Measurements from ENCODE around the gene SNED1. TPM values are rescaled to one million over a fixed set of nuclear protein-coding genes. Genes with fewer than 3 reads are reported as not detected.
"Not testable (repeated sequence)": the region's sequence is repeated elsewhere in the genome, so short reads cannot be mapped to it uniquely, and the experiment has no call there.

SNED1 gene
- polyA plus RNA-seq, 4 donors = 0.45 to 6.0 (median 3.4) TPM

DNA sequence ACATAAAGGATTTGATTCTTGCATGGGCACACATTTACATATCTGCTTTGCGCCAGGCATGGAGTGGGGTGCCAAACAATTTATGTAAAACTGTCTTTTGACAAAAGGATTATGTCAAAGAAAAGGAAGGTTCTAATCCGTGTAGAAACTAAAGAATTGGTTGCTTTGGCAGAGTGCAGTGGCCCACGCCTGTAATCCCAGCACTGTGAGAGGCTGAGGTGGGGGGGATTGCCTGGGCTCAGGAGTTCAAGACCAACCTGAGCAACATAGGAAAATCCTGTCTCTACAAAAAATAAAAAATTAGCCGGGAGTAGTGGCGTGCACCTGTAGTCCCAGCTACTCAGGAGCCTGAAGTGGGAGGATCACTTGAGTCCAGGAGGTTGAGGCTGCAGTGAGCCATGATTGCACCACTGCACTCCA lies 104.8 kb downstream of the SNED1 start:
- peak overlapping the region; percentile 41 to 93 (median 87) for H3K27ac ChIP-seq (ENCODE audit: low read depth in 1 of 3, low read length in 2 of 3)
- H3K4me1 ChIP-seq (ENCODE audit: control insufficient read depth in 3 of 3, insufficient read depth in 2 of 3, low read depth in 1 of 3, low read length in 2 of 3) = peaks cover 0 to 14% (median 0%) of the 10 kb centered on the region in 3 donors
- DNase-seq (no peak), FAIRE-seq (no peak)
- H3K9me3 ChIP-seq (ENCODE audit: control insufficient read depth in 2 of 2, insufficient read depth in 1 of 2, low read depth in 1 of 2, low read length in 1 of 2) = no peaks in the 10 kb centered on the region
- peak overlapping the region in 2 of 3 donors; percentile 71 to 75 for H3K4me3 ChIP-seq (ENCODE audit: low read depth in 1 of 3, low read length in 3 of 3)
- H3K36me3 ChIP-seq (ENCODE audit: control insufficient read depth in 3 of 3, insufficient read depth in 2 of 3, low read depth in 1 of 3, low read length in 3 of 3) = peaks cover 0 to 29% (median 3%) of the 10 kb centered on the region in 3 donors
- H3K27me3 ChIP-seq (ENCODE audit: control insufficient read depth in 3 of 3, insufficient read depth in 3 of 3, low read length in 3 of 3) = no peaks in the 10 kb centered on the region
- 8 to 33% (median 18%) methylated on average over 5 of the region's 5 CpGs for WGBS, 3 donors

GRCh38 chr2:241104611-241105010 lies 106.2 kb downstream of the SNED1 start:
- not testable (repeated sequence) for H3K27me3 ChIP-seq (ENCODE audit: control insufficient read depth in 3 of 3, insufficient read depth in 3 of 3, low read length in 3 of 3); DNase-seq; FAIRE-seq; H3K4me3 ChIP-seq (ENCODE audit: low read depth in 1 of 3, low read length in 3 of 3); H3K9me3 ChIP-seq (ENCODE audit: control insufficient read depth in 2 of 2, insufficient read depth in 1 of 2, low read depth in 1 of 2, low read length in 1 of 2); H3K27ac ChIP-seq (ENCODE audit: low read depth in 1 of 3, low read length in 2 of 3)
- WGBS, 3 donors = 94 to 96% (median 95%) methylated on average over 10 of the region's 10 CpGs
- peaks cover 0 to 22% (median 0%) of the 10 kb centered on the region in 3 donors for H3K36me3 ChIP-seq (ENCODE audit: control insufficient read depth in 3 of 3, insufficient read depth in 2 of 3, low read depth in 1 of 3, low read length in 3 of 3)
- H3K4me1 ChIP-seq (ENCODE audit: control insufficient read depth in 3 of 3, insufficient read depth in 2 of 3, low read depth in 1 of 3, low read length in 2 of 3) = peaks cover 0 to 14% (median 0%) of the 10 kb centered on the region in 3 donors

- DNase-seq = no peak
- no peak for FAIRE-seq
- no peaks in the 10 kb centered on the region for H3K27me3 ChIP-seq (ENCODE audit: control insufficient read depth in 3 of 3, insufficient read depth in 3 of 3, low read length in 3 of 3)
- H3K27ac ChIP-seq (ENCODE audit: low read depth in 1 of 3, low read length in 2 of 3) = no peak overlapping the region
- H3K9me3 ChIP-seq (ENCODE audit: control insufficient read depth in 2 of 2, insufficient read depth in 1 of 2, low read depth in 1 of 2, low read length in 1 of 2) = no peaks in the 10 kb centered on the region
- WGBS, 3 donors = 61 to 77% (median 71%) methylated on average over 3 of the region's 3 CpGs
- peaks cover 0 to 21% (median 0%) of the 10 kb centered on the region in 3 donors for H3K36me3 ChIP-seq (ENCODE audit: control insufficient read depth in 3 of 3, insufficient read depth in 2 of 3, low read depth in 1 of 3, low read length in 3 of 3)
- H3K4me3 ChIP-seq (ENCODE audit: low read depth in 1 of 3, low read length in 3 of 3) = no peak overlapping the region
- peaks cover 0 to 13% (median 0%) of the 10 kb centered on the region in 3 donors for H3K4me1 ChIP-seq (ENCODE audit: control insufficient read depth in 3 of 3, insufficient read depth in 2 of 3, low read depth in 1 of 3, low read length in 2 of 3)
Measured at GRCh38 chr2:241105641-241106040, 107.2 kb downstream of the SNED1 start.

- WGBS, 3 donors = 88 to 92% (median 92%) methylated on average over 9 of the region's 9 CpGs
- Histone ChIP-seq H3K27me3 (ENCODE audit: control insufficient read depth in 3 of 3, insufficient read depth in 3 of 3, low read length in 3 of 3) (no peaks in the 10 kb centered on the region), H3K9me3 (ENCODE audit: control insufficient read depth in 2 of 2, insufficient read depth in 1 of 2, low read depth in 1 of 2, low read length in 1 of 2) (no peaks in the 10 kb centered on the region), H3K4me3 (ENCODE audit: low read depth in 1 of 3, low read length in 3 of 3) (no peak overlapping the region), H3K4me1 (ENCODE audit: control insufficient read depth in 3 of 3, insufficient read depth in 2 of 3, low read depth in 1 of 3, low read length in 2 of 3) (peaks cover 0 to 8% (median 0%) of the 10 kb centered on the region in 3 donors), H3K36me3 (ENCODE audit: control insufficient read depth in 3 of 3, insufficient read depth in 2 of 3, low read depth in 1 of 3, low read length in 3 of 3) (peaks cover 0 to 28% (median 0%) of the 10 kb centered on the region in 3 donors), H3K27ac (ENCODE audit: low read depth in 1 of 3, low read length in 2 of 3) (no peak overlapping the region)
- FAIRE-seq = no peak
- DNase-seq = no peak
Measured at GRCh38 chr2:241107031-241107783, 108.8 kb downstream of the SNED1 start.

- Histone ChIP-seq H3K4me3 (ENCODE audit: low read depth in 1 of 3, low read length in 3 of 3) (no peak overlapping the region), H3K27ac (ENCODE audit: low read depth in 1 of 3, low read length in 2 of 3) (peak overlapping the region in 2 of 3 donors; percentile 52 to 92), H3K4me1 (ENCODE audit: control insufficient read depth in 3 of 3, insufficient read depth in 2 of 3, low read depth in 1 of 3, low read length in 2 of 3) (peaks cover 0 to 2% (median 0%) of the 10 kb centered on the region in 3 donors), H3K9me3 (ENCODE audit: control insufficient read depth in 2 of 2, insufficient read depth in 1 of 2, low read depth in 1 of 2, low read length in 1 of 2) (no peaks in the 10 kb centered on the region), H3K27me3 (ENCODE audit: control insufficient read depth in 3 of 3, insufficient read depth in 3 of 3, low read length in 3 of 3) (no peaks in the 10 kb centered on the region), H3K36me3 (ENCODE audit: control insufficient read depth in 3 of 3, insufficient read depth in 2 of 3, low read depth in 1 of 3, low read length in 3 of 3) (peaks cover 0 to 33% (median 0%) of the 10 kb centered on the region in 3 donors)
- peak; percentile 33 for FAIRE-seq
- WGBS, 3 donors = 70 to 84% (median 71%) methylated on average over 30 to 35 of the region's 35 CpGs
- DNase-seq = no peak
Measured at GRCh38 chr2:241108271-241109209, 110.1 kb downstream of the SNED1 start.

- no peak for FAIRE-seq
- 79 to 88% (median 85%) methylated on average over 14 of the region's 14 CpGs for WGBS, 3 donors
- DNase-seq = no peak
- no peaks in the 10 kb centered on the region for H3K4me1 ChIP-seq (ENCODE audit: control insufficient read depth in 3 of 3, insufficient read depth in 2 of 3, low read depth in 1 of 3, low read length in 2 of 3)
- no peaks in the 10 kb centered on the region for H3K9me3 ChIP-seq (ENCODE audit: control insufficient read depth in 2 of 2, insufficient read depth in 1 of 2, low read depth in 1 of 2, low read length in 1 of 2)
- no peaks in the 10 kb centered on the region for H3K27me3 ChIP-seq (ENCODE audit: control insufficient read depth in 3 of 3, insufficient read depth in 3 of 3, low read length in 3 of 3)
- H3K27ac ChIP-seq (ENCODE audit: low read depth in 1 of 3, low read length in 2 of 3) = peak overlapping the region in 2 of 3 donors; percentile 25 to 70
- H3K36me3 ChIP-seq (ENCODE audit: control insufficient read depth in 3 of 3, insufficient read depth in 2 of 3, low read depth in 1 of 3, low read length in 3 of 3) = peaks cover 0 to 35% (median 0%) of the 10 kb centered on the region in 3 donors
- H3K4me3 ChIP-seq (ENCODE audit: low read depth in 1 of 3, low read length in 3 of 3) = no peak overlapping the region
Measured at GRCh38 chr2:241109210-241110088, 111.0 kb downstream of the SNED1 start.

DNA sequence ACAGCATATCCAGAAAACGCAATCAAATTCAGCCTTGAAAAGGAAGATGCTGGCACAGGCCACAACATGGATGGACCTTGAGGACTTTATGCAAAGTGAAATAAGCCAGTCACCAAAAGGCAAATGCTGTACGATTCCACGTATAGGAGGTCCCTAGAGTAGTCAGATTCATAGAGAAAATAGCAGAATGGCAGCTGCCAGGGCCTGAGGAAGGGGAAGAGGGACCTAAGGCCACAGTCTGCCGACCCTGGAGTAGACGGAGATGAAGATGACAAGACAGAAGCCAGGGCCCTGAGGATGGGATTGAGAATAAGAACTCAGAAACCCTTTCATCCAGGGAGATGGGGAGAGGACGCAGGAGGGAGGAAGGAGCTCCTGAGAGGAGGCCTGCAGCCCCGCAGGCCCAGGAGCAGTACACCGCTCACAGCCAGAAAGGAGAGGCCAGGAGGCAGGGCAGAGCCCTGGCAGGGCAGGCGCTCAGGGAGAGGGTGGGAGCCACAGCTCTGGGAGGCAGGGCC lies 111.7 kb downstream of the SNED1 start:
- peak overlapping the region in 1 of 3 donors; percentile 36 for H3K27ac ChIP-seq (ENCODE audit: low read depth in 1 of 3, low read length in 2 of 3)
- no peaks in the 10 kb centered on the region for H3K4me1 ChIP-seq (ENCODE audit: control insufficient read depth in 3 of 3, insufficient read depth in 2 of 3, low read depth in 1 of 3, low read length in 2 of 3)
- H3K36me3 ChIP-seq (ENCODE audit: control insufficient read depth in 3 of 3, insufficient read depth in 2 of 3, low read depth in 1 of 3, low read length in 3 of 3) = peaks cover 0 to 40% (median 0%) of the 10 kb centered on the region in 3 donors
- DNase-seq (no peak), FAIRE-seq (no peak)
- no peaks in the 10 kb centered on the region for H3K9me3 ChIP-seq (ENCODE audit: control insufficient read depth in 2 of 2, insufficient read depth in 1 of 2, low read depth in 1 of 2, low read length in 1 of 2)
- no peaks in the 10 kb centered on the region for H3K27me3 ChIP-seq (ENCODE audit: control insufficient read depth in 3 of 3, insufficient read depth in 3 of 3, low read length in 3 of 3)
- WGBS, 3 donors = 88 to 94% (median 90%) methylated on average over 9 of the region's 9 CpGs
- no peak overlapping the region for H3K4me3 ChIP-seq (ENCODE audit: low read depth in 1 of 3, low read length in 3 of 3)
